Activated naive CD4-positive, alpha-beta T cell treated with anti-CD3 and anti-CD28 coated beads, Interleukin-2, amount 50 U/mL, for 72 hours (primary cell): Measurements from ENCODE around the gene NDUFC2. TPM values are rescaled to one million over a fixed set of nuclear protein-coding genes. Genes with fewer than 3 reads are reported as not detected.
"Not testable (repeated sequence)": the region's sequence is repeated elsewhere in the genome, so short reads cannot be mapped to it uniquely, and the experiment has no call there.

ENCODE experiments used
- ATAC-seq, 2 donors: fragments of 150-1000 bp; cut with Tn5 transposase; 2 replicates each; pipeline ENCODE4 v1.10.0; 2021; ENCODE audit warnings: mild to moderate bottlenecking in 2 of 2, moderate library complexity in 2 of 2
- DNase-seq, 2 donors: peaks; one replicate each; pipeline ENCODE4 v3.0.0; 2021 to 2022; ENCODE audit warnings: low spot score in 2 of 2
- H3K27ac Mint-ChIP-seq, 2 donors: one replicate each; pipeline ENCODE4 v1.8.0; 2022; ENCODE audit warnings: mild to moderate bottlenecking in 2 of 2, mixed read lengths in 2 of 2
- H3K36me3 Mint-ChIP-seq, 2 donors: one replicate each; pipeline ENCODE4 v1.8.0; 2022; ENCODE audit warnings: mixed read lengths in 2 of 2
- H3K9me3 Mint-ChIP-seq, 2 donors: one replicate each; pipeline ENCODE4 v1.8.0; 2022; ENCODE audit warnings: mixed read lengths in 2 of 2
- total RNA-seq, 2 donors: library from RNA; stranded (reverse); gene quantifications; one replicate each; pipeline ENCODE4 v1.2.3, GENCODE V29; 2022

The NDUFC2 gene
- total RNA-seq, 2 donors from 2014 or later: 64.6 to 178 TPM

- Mint-ChIP-seq H3K36me3 (no peaks in the 10 kb centered on the region), H3K9me3 (no peaks in the 10 kb centered on the region), H3K27ac (peak overlapping the region in 1 of 2 donors; percentile 69)
- ATAC-seq (no peak), DNase-seq (no peak)
These were observed 37.7 kb downstream of the NDUFC2 start for GRCh38 chr11:78041843-78042440.

- not testable (repeated sequence) for H3K36me3 Mint-ChIP-seq
These were observed 38.3 kb downstream of the NDUFC2 start for GRCh38 chr11:78041380-78041719.

GRCh38 chr11:78040691-78041379 lies 38.8 kb downstream of the NDUFC2 start:
- DNase-seq: no peak
- H3K27ac Mint-ChIP-seq: peak overlapping the region in 1 of 2 donors; percentile 92
- H3K36me3 Mint-ChIP-seq: no peaks in the 10 kb centered on the region
- H3K9me3 Mint-ChIP-seq: no peaks in the 10 kb centered on the region
- no peak for ATAC-seq

More at GRCh38 chr11:78041380-78041719, 38.3 kb downstream of the NDUFC2 start:
- not testable (repeated sequence) for DNase-seq, ATAC-seq, H3K9me3 Mint-ChIP-seq
- H3K27ac Mint-ChIP-seq: peak overlapping the region in 1 of 2 donors; percentile 69

GRCh38 chr11:78039919-78040671 lies 39.6 kb downstream of the NDUFC2 start:
- DNase-seq: peak; percentile 27 to 61
- peak; percentile 76 to 85 for ATAC-seq
- Mint-ChIP-seq H3K36me3 (no peaks in the 10 kb centered on the region), H3K27ac (peak overlapping the region; percentile 58 to 92), H3K9me3 (no peaks in the 10 kb centered on the region)

GRCh38 chr11:78039391-78039918 lies 40.2 kb downstream of the NDUFC2 start:
- ATAC-seq: peak; percentile 54 to 63
- Mint-ChIP-seq H3K9me3 (no peaks in the 10 kb centered on the region), H3K27ac (peak overlapping the region; percentile 58 to 92), H3K36me3 (no peaks in the 10 kb centered on the region)
- no peak for DNase-seq

- no peak overlapping the region for H3K27ac Mint-ChIP-seq
- no peaks in the 10 kb centered on the region for H3K9me3 Mint-ChIP-seq
- DNase-seq (no peak), ATAC-seq (no peak)
- H3K36me3 Mint-ChIP-seq: no peaks in the 10 kb centered on the region
These were observed 40.9 kb downstream of the NDUFC2 start for GRCh38 chr11:78038697-78039313.

GRCh38 chr11:78037825-78038620 lies 41.6 kb downstream of the NDUFC2 start:
- no peak for ATAC-seq
- H3K27ac Mint-ChIP-seq: no peak overlapping the region
- H3K9me3 Mint-ChIP-seq: no peaks in the 10 kb centered on the region
- no peak for DNase-seq
- H3K36me3 Mint-ChIP-seq: no peaks in the 10 kb centered on the region

GRCh38 chr11:78037056-78037455 lies 42.6 kb downstream of the NDUFC2 start:
- no peaks in the 10 kb centered on the region for H3K36me3 Mint-ChIP-seq
- no peak for DNase-seq
- peak overlapping the region in 1 of 2 donors; percentile 47 for H3K27ac Mint-ChIP-seq
- H3K9me3 Mint-ChIP-seq: no peaks in the 10 kb centered on the region
- ATAC-seq: no peak

GRCh38 chr11:78036313-78036712 lies 43.3 kb downstream of the NDUFC2 start:
- Mint-ChIP-seq H3K27ac (no peak overlapping the region), H3K36me3 (no peaks in the 10 kb centered on the region), H3K9me3 (no peaks in the 10 kb centered on the region)
- ATAC-seq (no peak), DNase-seq (no peak)

GRCh38 chr11:78034623-78035022 lies 45.0 kb downstream of the NDUFC2 start:
- no peak for DNase-seq
- ATAC-seq: no peak
- no peaks in the 10 kb centered on the region for H3K36me3 Mint-ChIP-seq
- H3K27ac Mint-ChIP-seq: no peak overlapping the region
- H3K9me3 Mint-ChIP-seq: no peaks in the 10 kb centered on the region

GRCh38 chr11:78033040-78033439 lies 46.6 kb downstream of the NDUFC2 start:
- H3K27ac Mint-ChIP-seq: no peak overlapping the region
- no peak for ATAC-seq
- no peaks in the 10 kb centered on the region for H3K9me3 Mint-ChIP-seq
- no peaks in the 10 kb centered on the region for H3K36me3 Mint-ChIP-seq
- DNase-seq: no peak

- Mint-ChIP-seq H3K27ac (no peak overlapping the region), H3K36me3 (no peaks in the 10 kb centered on the region)
- no peak for ATAC-seq
These were observed 47.6 kb downstream of the NDUFC2 start for GRCh38 chr11:78032090-78032489.

GRCh38 chr11:78031629-78032028 lies 48.0 kb downstream of the NDUFC2 start:
- ATAC-seq: no peak
- DNase-seq: no peak
- H3K9me3 Mint-ChIP-seq: no peaks in the 10 kb centered on the region
- no peaks in the 10 kb centered on the region for H3K36me3 Mint-ChIP-seq
- H3K27ac Mint-ChIP-seq: no peak overlapping the region

More at GRCh38 chr11:78032090-78032489, 47.6 kb downstream of the NDUFC2 start:
- no peaks in the 10 kb centered on the region for H3K9me3 Mint-ChIP-seq
- no peak for DNase-seq

- H3K9me3 Mint-ChIP-seq: no peaks in the 10 kb centered on the region
- no peaks in the 10 kb centered on the region for H3K36me3 Mint-ChIP-seq
- no peak for ATAC-seq
- no peak for DNase-seq
- peak overlapping the region in 1 of 2 donors; percentile 57 for H3K27ac Mint-ChIP-seq
These were observed 49.0 kb downstream of the NDUFC2 start for GRCh38 chr11:78030429-78031325.

GRCh38 chr11:78028423-78028822 lies 51.2 kb downstream of the NDUFC2 start:
- H3K36me3 Mint-ChIP-seq, ATAC-seq, DNase-seq, H3K27ac Mint-ChIP-seq, H3K9me3 Mint-ChIP-seq: not testable (repeated sequence)
